GM18861 (cell line): ENCODE results near the gene ADGRL2.

ENCODE experiments used
- ATAC-seq: cut with Tn5 transposase; IDR thresholded peaks from one replicate; pipeline ENCODE4 v1.9.1; 2021; ENCODE audit not compliant: unreplicated experiment

ADGRL2 gene

DNA sequence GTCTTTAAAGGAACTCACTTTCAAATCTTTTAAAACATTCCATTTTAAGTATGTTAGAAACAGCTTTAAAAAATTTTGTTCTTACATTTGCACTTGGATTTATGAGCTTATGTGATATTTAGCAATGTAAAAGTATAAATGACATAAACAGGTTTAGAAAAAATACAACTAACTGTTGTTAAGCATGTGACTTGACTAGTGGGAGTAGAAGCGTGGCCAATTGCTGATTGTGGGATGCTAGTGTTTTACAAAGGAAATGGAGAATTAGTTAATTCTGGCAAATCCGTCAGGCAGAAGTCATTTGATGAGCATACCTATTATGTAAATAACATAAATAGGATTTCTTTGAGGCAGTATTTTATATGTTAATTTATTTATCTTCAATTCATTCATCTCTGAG, 175.8 kb downstream of the ADGRL2 start:
- ATAC-seq = no peak

GRCh38 chr1:81978945-81979344, 178.2 kb downstream of the ADGRL2 start:
- ATAC-seq = no peak

- ATAC-seq = no peak
These were observed 181.8 kb downstream of the ADGRL2 start for GRCh38 chr1:81982523-81982922.

GRCh38 chr1:81989524-81989923, 188.8 kb downstream of the ADGRL2 start:
- ATAC-seq = no peak

- ATAC-seq = no peak
These were observed 189.5 kb downstream of the ADGRL2 start for GRCh38 chr1:81990241-81990640.

DNA sequence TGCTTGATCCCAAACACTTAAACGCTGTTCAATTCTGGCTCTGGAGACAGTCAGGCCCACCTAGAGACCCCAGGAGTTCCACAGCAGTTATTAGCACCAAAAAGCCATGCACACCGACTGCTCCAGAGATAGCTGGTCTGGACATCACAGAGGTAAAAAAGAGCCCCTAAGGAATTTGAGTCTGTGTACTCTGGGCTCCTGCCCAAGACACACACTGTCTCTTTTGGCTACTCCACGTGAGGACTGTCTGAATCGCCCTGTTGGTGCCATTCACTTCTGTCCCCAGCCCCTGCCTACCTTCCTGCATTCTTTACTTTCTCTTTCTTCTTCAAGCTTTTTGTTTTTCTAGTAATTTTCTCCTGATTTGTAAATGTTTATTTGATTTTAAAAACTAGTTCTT, 197.4 kb downstream of the ADGRL2 start:
- ATAC-seq = no peak

- no peak for ATAC-seq
These were observed 198.6 kb downstream of the ADGRL2 start for GRCh38 chr1:81999364-81999763.

GRCh38 chr1:82000221-82000620, 199.5 kb downstream of the ADGRL2 start:
- no peak for ATAC-seq

- ATAC-seq = no peak
These were observed 200.6 kb downstream of the ADGRL2 start for GRCh38 chr1:82001345-82001744.

GRCh38 chr1:82007804-82008203, 207.1 kb downstream of the ADGRL2 start:
- ATAC-seq = no peak

GRCh38 chr1:82013702-82014101, 213.0 kb downstream of the ADGRL2 start:
- ATAC-seq = no peak

GRCh38 chr1:82015444-82015843, 214.7 kb downstream of the ADGRL2 start:
- ATAC-seq = no peak

DNA sequence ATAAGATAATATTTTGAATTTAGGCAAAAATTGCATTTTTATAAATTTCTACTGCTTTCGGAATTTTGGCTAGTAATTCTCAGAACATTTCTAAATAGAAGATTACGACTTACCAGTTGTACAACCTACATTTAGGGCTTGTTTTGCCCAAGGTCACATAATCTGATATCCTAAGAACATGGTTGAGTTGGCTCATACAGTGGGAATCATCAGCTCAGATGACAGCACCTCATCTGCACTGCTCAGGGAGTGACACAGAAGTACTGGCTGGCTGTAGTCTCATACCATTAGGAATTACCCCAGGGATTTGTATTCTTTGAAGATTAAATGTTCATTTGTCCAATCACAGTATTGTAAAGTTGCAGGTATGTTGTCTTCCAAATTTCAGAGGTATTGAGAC, 217.6 kb downstream of the ADGRL2 start:
- no peak for ATAC-seq

GRCh38 chr1:82019508-82019907, 218.8 kb downstream of the ADGRL2 start:
- no peak for ATAC-seq

GRCh38 chr1:82030830-82031229, 230.1 kb downstream of the ADGRL2 start:
- ATAC-seq = peak; percentile 56

GRCh38 chr1:82032068-82032467, 231.3 kb downstream of the ADGRL2 start:
- ATAC-seq = no peak

- ATAC-seq = no peak
These were observed 234.1 kb downstream of the ADGRL2 start for GRCh38 chr1:82034812-82035211.
